ENCODE data around the gene MLXIP.

The MLXIP gene

DNA sequence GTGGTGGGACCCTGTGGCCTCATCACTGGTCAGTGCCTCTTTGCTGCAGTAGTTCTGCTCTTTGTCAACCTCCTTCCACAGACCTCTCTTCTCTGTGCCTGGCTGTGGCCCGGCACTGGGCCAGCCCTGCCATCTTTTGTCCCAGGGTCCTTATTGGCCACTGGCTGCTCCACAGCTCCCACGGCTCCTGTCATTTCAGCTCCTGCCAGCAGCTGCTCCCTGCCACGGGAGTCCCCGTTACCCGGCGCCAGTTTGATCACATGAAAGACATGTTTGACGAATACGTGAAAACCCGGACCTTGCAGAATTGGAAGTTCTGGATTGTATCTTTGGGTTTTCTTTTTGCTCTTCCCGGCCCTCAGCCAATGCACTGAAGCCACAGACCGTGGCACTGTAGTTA lies 60.1 kb downstream of the MLXIP start:
- no peaks in the 10 kb centered on the region for H3K4me1 ChIP-seq
- no peaks in the 10 kb centered on the region for H3K27me3 ChIP-seq
- no peak overlapping the region for H3K4me3 ChIP-seq
- TF ChIP-seq, protein P1, sequence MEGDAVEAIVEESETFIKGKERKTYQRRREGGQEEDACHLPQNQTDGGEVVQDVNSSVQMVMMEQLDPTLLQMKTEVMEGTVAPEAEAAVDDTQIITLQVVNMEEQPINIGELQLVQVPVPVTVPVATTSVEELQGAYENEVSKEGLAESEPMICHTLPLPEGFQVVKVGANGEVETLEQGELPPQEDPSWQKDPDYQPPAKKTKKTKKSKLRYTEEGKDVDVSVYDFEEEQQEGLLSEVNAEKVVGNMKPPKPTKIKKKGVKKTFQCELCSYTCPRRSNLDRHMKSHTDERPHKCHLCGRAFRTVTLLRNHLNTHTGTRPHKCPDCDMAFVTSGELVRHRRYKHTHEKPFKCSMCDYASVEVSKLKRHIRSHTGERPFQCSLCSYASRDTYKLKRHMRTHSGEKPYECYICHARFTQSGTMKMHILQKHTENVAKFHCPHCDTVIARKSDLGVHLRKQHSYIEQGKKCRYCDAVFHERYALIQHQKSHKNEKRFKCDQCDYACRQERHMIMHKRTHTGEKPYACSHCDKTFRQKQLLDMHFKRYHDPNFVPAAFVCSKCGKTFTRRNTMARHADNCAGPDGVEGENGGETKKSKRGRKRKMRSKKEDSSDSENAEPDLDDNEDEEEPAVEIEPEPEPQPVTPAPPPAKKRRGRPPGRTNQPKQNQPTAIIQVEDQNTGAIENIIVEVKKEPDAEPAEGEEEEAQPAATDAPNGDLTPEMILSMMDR (IDR thresholded peaks at IDR 0.05) = no peak
- DNase-seq = no peak
- no peaks in the 10 kb centered on the region for H3K9me3 ChIP-seq
- H3K36me3 ChIP-seq = peaks cover 70 to 96% (median 80%) of the 10 kb centered on the region in 3 donors
- H3K27ac ChIP-seq = no peak overlapping the region
- intact Hi-C loops (cut with DNase I; ENCODE audit: low total_unique reads) = no loop called here

DNA sequence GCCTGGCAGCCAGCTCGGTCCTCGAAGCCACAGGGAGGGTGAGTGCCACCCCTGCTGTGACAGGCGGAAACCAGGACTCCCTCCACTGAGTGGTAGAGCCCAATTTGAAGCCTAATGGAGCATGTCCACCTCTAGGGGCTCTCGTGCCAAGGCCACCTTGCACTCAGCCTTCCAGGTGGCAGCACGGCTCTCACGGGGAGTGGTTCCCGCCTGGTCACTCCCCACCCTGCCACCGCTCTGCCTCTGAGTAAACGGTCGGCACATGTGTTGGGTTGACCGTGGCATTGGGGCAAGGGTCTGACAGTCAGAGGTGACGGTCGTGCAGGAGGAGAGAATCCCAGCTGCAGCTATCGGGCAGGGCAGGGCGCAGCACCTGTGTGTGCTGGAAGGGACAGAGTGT lies 60.7 kb downstream of the MLXIP start:
- no peak for DNase-seq
- TF ChIP-seq, protein P1 (IDR thresholded peaks at IDR 0.05) = no peak
- Histone ChIP-seq H3K4me1 (no peaks in the 10 kb centered on the region), H3K9me3 (no peaks in the 10 kb centered on the region), H3K27ac (no peak overlapping the region), H3K36me3 (peaks cover 63 to 96% (median 80%) of the 10 kb centered on the region in 3 donors), H3K4me3 (no peak overlapping the region), H3K27me3 (no peaks in the 10 kb centered on the region)
- intact Hi-C loops (cut with DNase I; ENCODE audit: low total_unique reads) = no loop called here

DNA sequence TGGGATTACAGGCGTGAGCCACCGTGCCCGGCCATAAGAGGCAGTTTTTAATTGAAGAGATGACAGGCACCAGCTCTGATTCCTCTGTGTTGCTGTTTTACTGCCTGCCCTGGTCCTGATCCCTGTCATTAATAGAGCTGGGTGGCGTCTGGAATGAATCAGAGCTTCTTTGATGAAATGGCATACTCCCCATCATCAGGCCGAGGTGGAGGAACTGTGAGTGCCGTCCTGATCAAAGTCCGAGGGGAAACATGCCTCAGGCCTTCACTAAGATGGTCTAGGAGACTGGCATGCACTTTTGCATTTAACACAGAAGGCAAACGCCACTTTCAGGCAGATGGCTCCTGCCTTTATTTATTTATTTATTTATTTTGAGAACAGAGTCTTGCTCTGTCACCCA lies 61.4 kb downstream of the MLXIP start:
- no peaks in the 10 kb centered on the region for H3K27me3 ChIP-seq
- DNase-seq = no peak
- no peaks in the 10 kb centered on the region for H3K4me1 ChIP-seq
- no peak overlapping the region for H3K27ac ChIP-seq
- TF ChIP-seq, protein P1 (IDR thresholded peaks at IDR 0.05) = no peak
- peaks cover 59 to 89% (median 76%) of the 10 kb centered on the region in 3 donors for H3K36me3 ChIP-seq
- H3K9me3 ChIP-seq = no peaks in the 10 kb centered on the region
- no peak overlapping the region for H3K4me3 ChIP-seq
- intact Hi-C loops (cut with DNase I; ENCODE audit: low total_unique reads) = no loop called here

DNA sequence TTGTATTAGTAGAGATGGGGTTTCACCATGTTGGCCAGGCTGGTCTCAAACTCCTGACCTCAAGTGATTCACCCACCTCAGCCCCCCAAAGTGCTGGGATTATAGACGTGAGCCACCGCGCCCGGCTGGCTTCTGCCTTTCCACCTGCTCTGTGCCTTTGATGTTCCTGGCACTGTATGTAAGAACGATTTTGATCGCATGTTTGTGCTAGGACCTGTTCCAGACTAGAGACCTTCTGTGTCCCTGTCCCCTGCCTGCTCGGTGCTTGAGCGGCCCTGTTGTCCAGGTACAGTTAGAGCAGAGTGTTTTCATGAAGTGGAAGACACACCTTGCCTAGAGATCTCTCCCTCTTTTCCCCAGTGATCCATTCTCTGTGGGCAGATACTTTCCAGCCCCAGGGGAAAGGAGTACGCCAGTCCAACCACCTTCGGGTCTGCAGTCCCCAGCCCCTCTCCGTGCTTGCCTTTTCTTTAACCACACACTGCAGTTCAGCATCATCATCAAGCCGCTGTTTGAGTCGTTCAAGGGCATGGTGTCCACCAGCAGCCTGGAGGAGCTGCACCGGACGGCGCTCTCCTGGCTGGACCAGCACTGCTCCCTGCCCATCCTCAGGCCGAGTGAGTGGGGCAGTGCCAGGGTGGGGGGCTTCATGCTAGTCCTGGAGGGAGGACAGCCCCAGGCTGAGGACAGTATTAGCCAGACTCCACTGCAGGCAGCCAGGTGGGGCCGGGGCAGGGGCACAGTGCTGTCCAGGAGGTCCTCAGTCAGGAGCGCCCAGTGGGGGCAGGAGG lies 62.1 kb downstream of the MLXIP start:
- TF ChIP-seq, protein P1 (IDR thresholded peaks at IDR 0.05) = no peak
- no peaks in the 10 kb centered on the region for H3K9me3 ChIP-seq
- peaks cover 52 to 86% (median 69%) of the 10 kb centered on the region in 3 donors for H3K36me3 ChIP-seq
- no peaks in the 10 kb centered on the region for H3K4me1 ChIP-seq
- DNase-seq = no peak
- H3K27me3 ChIP-seq = no peaks in the 10 kb centered on the region
- H3K4me3 ChIP-seq = no peak overlapping the region
- H3K27ac ChIP-seq = no peak overlapping the region
- intact Hi-C loops (cut with DNase I; ENCODE audit: low total_unique reads) = no loop called here

DNA sequence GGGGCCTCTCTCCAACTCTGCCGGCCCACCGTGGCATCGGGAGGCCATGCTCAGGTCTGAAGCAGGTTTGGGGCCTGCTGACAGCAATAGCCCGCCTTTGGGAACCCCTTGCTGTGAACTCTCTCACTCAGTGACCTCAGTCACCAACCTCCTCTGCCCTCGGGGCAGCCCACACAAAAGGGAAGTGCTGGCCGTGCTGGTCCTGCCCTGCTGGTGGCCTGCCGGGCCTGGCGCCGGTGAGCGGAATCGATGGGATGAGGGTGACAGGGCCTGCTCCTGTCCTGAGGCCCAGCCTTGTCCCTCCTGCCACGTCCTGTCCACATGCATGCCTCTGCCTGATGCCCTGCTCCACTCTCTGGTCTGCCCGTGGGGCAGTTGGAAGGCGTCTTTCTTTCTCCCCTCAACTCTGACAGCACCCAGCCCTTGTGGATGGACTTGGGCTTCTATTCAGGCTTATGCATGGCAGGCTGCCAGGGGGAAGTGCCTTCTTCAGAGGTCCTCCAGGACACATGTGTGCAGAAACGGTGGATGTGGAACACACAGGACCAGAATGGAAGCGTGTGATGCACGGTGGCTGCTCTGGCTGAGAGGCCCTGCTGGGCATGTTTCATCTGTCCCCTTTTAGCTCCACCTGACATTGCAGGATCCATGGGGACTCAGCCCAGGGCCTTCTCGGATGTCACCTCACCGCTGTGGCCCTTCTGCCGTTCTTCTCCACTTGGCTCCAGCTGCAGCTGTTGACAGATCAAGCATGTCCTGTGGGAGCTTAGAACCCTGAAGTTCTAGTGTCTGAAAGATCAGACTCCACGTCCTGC lies 63.6 kb downstream of the MLXIP start:
- peaks cover 41 to 78% (median 65%) of the 10 kb centered on the region in 3 donors for H3K36me3 ChIP-seq
- no peaks in the 10 kb centered on the region for H3K27me3 ChIP-seq
- no peak for DNase-seq
- H3K4me3 ChIP-seq = no peak overlapping the region
- intact Hi-C loops (cut with DNase I; ENCODE audit: low total_unique reads) = no loop called here
- H3K4me1 ChIP-seq = no peaks in the 10 kb centered on the region
- TF ChIP-seq, protein P1 (IDR thresholded peaks at IDR 0.05) = no peak
- no peak overlapping the region for H3K27ac ChIP-seq
- no peaks in the 10 kb centered on the region for H3K9me3 ChIP-seq
